GM12874 (cell line): ENCODE measurements around the gene MCTP1.

Source experiments
- TF ChIP-seq, protein P1 (sequence below): IDR thresholded peaks from 2 replicates; pipeline ENCODE4 v1.5.1; 2011; ENCODE audit warnings: low read depth, mild to moderate bottlenecking, control low read depth, low read length, moderate library complexity; ENCODE audit not compliant: insufficient read depth

Gene MCTP1

DNA sequence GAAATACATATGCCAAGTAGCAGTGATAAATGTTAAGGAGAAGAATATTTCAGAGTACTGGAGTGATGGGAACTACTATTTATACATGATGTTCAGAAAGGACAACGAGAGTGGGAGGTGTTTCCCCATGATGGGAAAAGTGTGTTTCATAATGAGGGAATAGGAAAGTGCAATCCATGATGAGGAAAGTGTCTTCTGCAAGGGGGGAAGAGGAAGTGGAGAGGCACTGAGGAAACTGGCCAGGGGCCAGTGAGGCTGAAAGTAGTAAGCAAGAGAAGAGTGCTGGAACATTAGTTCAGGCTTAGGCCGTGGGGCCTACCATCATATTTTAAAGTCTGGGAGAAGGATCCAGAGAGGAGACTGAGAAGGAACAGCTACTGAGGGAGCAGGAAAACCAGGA, 339.2 kb downstream of the MCTP1 start:
- TF ChIP-seq, protein P1, sequence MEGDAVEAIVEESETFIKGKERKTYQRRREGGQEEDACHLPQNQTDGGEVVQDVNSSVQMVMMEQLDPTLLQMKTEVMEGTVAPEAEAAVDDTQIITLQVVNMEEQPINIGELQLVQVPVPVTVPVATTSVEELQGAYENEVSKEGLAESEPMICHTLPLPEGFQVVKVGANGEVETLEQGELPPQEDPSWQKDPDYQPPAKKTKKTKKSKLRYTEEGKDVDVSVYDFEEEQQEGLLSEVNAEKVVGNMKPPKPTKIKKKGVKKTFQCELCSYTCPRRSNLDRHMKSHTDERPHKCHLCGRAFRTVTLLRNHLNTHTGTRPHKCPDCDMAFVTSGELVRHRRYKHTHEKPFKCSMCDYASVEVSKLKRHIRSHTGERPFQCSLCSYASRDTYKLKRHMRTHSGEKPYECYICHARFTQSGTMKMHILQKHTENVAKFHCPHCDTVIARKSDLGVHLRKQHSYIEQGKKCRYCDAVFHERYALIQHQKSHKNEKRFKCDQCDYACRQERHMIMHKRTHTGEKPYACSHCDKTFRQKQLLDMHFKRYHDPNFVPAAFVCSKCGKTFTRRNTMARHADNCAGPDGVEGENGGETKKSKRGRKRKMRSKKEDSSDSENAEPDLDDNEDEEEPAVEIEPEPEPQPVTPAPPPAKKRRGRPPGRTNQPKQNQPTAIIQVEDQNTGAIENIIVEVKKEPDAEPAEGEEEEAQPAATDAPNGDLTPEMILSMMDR: no peak

DNA sequence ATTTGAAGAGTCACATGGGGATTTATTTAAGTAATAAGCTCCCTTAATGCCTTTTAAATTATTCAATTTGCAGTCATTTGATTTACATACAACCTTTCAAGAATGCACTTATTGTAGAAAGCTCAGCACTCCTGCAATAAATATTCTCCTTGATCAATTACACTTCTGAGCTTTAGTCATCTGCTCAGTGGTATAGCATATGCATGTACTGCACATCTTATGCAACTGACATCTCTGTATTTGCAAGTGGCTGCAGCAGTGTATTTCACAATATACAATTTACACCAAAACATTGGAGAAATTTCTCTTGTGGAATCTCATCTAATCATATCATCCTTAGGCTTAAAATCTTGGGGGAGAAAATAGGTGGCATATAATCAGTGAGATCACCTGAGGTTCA, 340.7 kb downstream of the MCTP1 start:
- TF ChIP-seq, protein P1: no peak

DNA sequence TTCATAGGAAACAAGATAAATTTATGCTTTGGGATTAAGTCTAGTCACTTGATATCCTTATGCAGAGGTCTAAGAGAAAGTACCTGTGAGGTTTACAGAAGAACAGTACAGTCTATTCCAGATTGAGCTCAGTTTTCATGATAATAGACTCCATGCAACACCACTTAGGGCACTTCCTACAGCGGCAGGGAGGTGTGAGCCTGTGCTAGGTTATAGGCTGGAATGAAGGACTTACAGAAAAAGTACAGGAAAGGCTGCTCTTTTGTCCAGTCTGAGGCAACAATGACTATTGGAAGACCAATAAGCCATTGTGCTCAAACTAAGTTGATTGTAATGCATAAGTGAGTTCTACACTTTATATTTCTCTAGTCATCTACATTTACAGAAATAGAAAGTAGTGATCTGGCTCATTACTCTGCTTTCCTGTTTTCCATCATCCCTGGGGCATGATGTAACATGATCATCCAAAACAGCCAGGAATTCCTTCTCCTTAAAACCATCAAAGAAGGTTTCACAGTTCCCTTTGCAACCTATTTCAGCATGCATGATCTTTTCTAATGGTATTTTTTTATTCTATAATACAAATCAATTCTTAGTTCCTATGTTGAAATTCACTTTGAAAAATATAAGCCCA, 343.7 kb downstream of the MCTP1 start:
- TF ChIP-seq, protein P1: no peak

DNA sequence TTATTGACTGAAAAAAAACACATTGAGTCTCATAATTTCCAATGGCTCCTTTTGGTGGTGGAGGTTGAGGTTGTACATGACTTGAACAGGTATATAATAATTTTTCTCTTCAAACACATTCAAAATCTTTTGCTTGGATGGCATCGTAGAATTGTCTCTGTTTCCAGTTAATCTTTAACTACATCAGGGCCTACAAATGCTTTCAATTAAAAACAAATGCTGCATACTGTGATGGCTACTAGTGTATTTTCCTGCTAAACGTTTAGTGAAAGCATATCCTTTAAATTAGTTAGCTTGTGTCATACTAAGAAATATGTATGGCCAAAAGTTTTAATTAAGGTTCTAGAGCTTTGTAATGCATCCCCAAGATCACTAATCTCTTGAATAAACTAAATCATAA, 352.6 kb downstream of the MCTP1 start:
- TF ChIP-seq, protein P1: no peak

DNA sequence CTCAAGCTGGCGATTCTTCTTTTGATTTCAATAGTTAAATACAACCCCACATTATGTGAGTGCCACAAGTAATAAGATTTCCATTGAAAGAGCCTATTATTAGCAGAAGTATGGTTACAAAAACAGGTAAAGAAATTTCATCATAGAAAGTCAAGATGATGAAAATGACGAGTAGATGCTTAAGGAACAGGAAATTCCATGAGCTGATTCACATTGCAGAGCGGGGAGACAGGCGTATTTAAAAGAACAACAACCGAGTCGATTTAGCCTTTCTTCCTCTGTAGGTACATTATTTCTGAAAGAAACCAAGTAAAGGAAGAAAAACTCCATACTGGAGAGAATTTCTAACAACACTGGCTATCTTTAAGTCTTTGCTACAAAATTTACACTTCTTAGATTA, 356.0 kb downstream of the MCTP1 start:
- TF ChIP-seq, protein P1: no peak

DNA sequence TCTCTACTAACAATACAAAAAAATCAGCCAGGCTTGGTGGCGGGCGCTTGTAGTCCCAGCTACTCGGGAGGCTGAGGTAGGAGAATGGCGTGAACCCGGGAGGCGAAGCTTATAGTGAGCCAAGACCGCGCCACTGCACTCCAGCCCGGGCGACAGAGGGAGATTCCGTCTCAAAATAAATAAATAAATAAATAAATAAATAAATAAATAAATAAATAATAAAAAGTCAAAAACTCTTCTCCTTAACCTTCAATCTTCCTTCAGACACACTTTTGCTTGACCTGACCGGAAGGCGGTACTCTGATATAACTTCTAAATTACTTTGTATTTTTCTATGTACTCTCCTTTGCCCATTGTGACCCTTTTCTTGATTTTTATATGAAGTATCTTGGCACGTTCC, 364.3 kb downstream of the MCTP1 start:
- TF ChIP-seq, protein P1: no peak

DNA sequence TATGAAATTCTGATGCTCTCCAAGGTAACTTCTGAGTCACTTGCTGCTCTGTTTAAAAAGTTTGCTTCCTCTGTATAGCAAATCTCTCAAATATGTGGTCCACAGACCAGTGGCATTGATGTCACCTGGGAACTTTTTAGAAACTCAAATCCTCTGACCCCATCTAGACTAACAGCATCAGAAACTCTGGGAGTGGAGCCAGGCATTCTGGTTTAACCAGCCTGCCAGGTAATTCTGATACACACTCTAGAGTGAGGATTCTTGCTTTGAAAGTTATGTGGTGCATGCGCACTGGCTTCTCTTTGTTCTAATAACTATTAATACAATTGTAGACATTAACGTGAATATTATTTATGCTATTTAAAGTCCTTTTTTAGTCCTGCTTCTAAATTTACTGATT, 368.3 kb downstream of the MCTP1 start:
- TF ChIP-seq, protein P1: no peak
